GM08714 (cell line): ENCODE results near the gene CHMP4A.

Source experiments
- H3K4me3 ChIP-seq: fragments of 200-500 bp; sonication (Bioruptor generic); 2 replicates; pipeline ENCODE4 v1.5.1; 2014; ENCODE audit warnings: mild to moderate bottlenecking, low read length, inconsistent platforms
- ZNF274 ChIP-seq: IDR thresholded peaks from 2 replicates; pipeline ENCODE4 v1.6.1; 2012; ENCODE audit warnings: mild to moderate bottlenecking, low read depth, low read length

The CHMP4A gene

GRCh38 chr14:24186831-24187538 is 26.3 kb downstream of the CHMP4A start:
- no peak overlapping the region; the same call in 1 of the 2 replicates for H3K4me3 ChIP-seq
- TF ChIP-seq ZNF274 = no peak

- TF ChIP-seq ZNF274 = no peak
- no peak overlapping the region for H3K4me3 ChIP-seq
Measured at GRCh38 chr14:24185741-24186140, 27.5 kb downstream of the CHMP4A start.

GRCh38 chr14:24185026-24185425 is 28.3 kb downstream of the CHMP4A start:
- H3K4me3 ChIP-seq = no peak overlapping the region
- TF ChIP-seq ZNF274 = no peak

GRCh38 chr14:24184104-24184970 is 29.0 kb downstream of the CHMP4A start:
- no peak overlapping the region for H3K4me3 ChIP-seq
- TF ChIP-seq ZNF274 = no peak

- no peak for TF ChIP-seq ZNF274
- no peak overlapping the region for H3K4me3 ChIP-seq
Measured at GRCh38 chr14:24183014-24183481, 30.2 kb downstream of the CHMP4A start.

- no peak overlapping the region for H3K4me3 ChIP-seq
- TF ChIP-seq ZNF274 = no peak
Measured at GRCh38 chr14:24182110-24182882, 31.0 kb downstream of the CHMP4A start.

GRCh38 chr14:24181371-24182077 is 31.8 kb downstream of the CHMP4A start:
- H3K4me3 ChIP-seq = no peak overlapping the region

GRCh38 chr14:24179961-24180796 is 33.1 kb downstream of the CHMP4A start:
- H3K4me3 ChIP-seq = no peak overlapping the region
- TF ChIP-seq ZNF274 = no peak

More at GRCh38 chr14:24181371-24182077, 31.8 kb downstream of the CHMP4A start:
- TF ChIP-seq ZNF274 = no peak

GRCh38 chr14:24179294-24179960 is 33.9 kb downstream of the CHMP4A start:
- TF ChIP-seq ZNF274 = no peak
- no peak overlapping the region for H3K4me3 ChIP-seq

- no peak overlapping the region for H3K4me3 ChIP-seq
- TF ChIP-seq ZNF274 = no peak
Measured at GRCh38 chr14:24178399-24179178, 34.7 kb downstream of the CHMP4A start.

- no peak for TF ChIP-seq ZNF274
- no peak overlapping the region for H3K4me3 ChIP-seq
Measured at GRCh38 chr14:24177891-24178290, 35.4 kb downstream of the CHMP4A start.

GRCh38 chr14:24177041-24177825 is 36.1 kb downstream of the CHMP4A start:
- no peak for TF ChIP-seq ZNF274
- no peak overlapping the region for H3K4me3 ChIP-seq
